HEK293 (cell line): ENCODE data around the gene ZSWIM4.

Experiments
- EGR2 ChIP-seq: fragments of 450-650 bp; formaldehyde crosslinking; IDR thresholded peaks from 2 replicates; pipeline ENCODE4 v1.5.1; 2016; ENCODE audit warnings: low read depth, missing biosample characterization, missing genetic modification characterization
- GLI2 ChIP-seq: fragments of 450-650 bp; formaldehyde crosslinking; IDR thresholded peaks from 2 replicates; pipeline ENCODE4; 2017; ENCODE audit warnings: missing biosample characterization, missing genetic modification characterization, low read depth, borderline replicate concordance
- HOXD13 ChIP-seq: sonication (generic); formaldehyde crosslinking; IDR thresholded peaks from 2 replicates; pipeline ENCODE4 v1.8.0; 2022; ENCODE audit warnings: missing genetic modification reagents, borderline replicate concordance
- KLF10 ChIP-seq: fragments of 450-650 bp; IDR thresholded peaks from 2 replicates; pipeline ENCODE4 v1.5.1; 2018; ENCODE audit warnings: missing biosample characterization, mild to moderate bottlenecking, missing genetic modification characterization
- KLF9 ChIP-seq: fragments of 450-650 bp; formaldehyde crosslinking; IDR thresholded peaks from 2 replicates; pipeline ENCODE4 v1.5.1; 2016; ENCODE audit warnings: missing biosample characterization, missing genetic modification characterization, low read depth
- MZF1 ChIP-seq: fragments of 450-650 bp; formaldehyde crosslinking; IDR thresholded peaks from 2 replicates; pipeline ENCODE4 v1.5.1; 2017; ENCODE audit warnings: missing biosample characterization, missing genetic modification characterization, borderline replicate concordance
- ZBTB1 ChIP-seq: fragments of 450-650 bp; formaldehyde crosslinking; IDR thresholded peaks from 2 replicates; pipeline ENCODE4 v1.5.1; 2016; ENCODE audit warnings: missing biosample characterization, missing genetic modification characterization
- ZBTB6 ChIP-seq: fragments of 450-650 bp; formaldehyde crosslinking; IDR thresholded peaks from 2 replicates; pipeline ENCODE4 v1.5.1; 2017; ENCODE audit warnings: missing biosample characterization, missing genetic modification characterization
- ZBTB7A ChIP-seq: fragments of 450-650 bp; formaldehyde crosslinking; IDR thresholded peaks from 2 replicates; pipeline ENCODE4 v1.5.1; 2016; ENCODE audit warnings: low read depth, missing biosample characterization, missing genetic modification characterization
- ZFHX2 ChIP-seq: fragments of 450-650 bp; formaldehyde crosslinking; conservative IDR thresholded peaks from 2 replicates; pipeline ENCODE4 v1.5.1; 2016; ENCODE audit warnings: missing biosample characterization, missing genetic modification characterization
- ZFP37 ChIP-seq: fragments of 450-650 bp; formaldehyde crosslinking; IDR thresholded peaks from 2 replicates; pipeline ENCODE4 v1.5.1; 2016; ENCODE audit warnings: missing biosample characterization, missing genetic modification characterization
- ZNF112 ChIP-seq: fragments of 450-650 bp; formaldehyde crosslinking; IDR thresholded peaks from 2 replicates; pipeline ENCODE4 v1.5.0; 2017; ENCODE audit warnings: missing biosample characterization, missing genetic modification characterization
- ZNF157 ChIP-seq: fragments of 450-650 bp; formaldehyde crosslinking; IDR thresholded peaks from 2 replicates; pipeline ENCODE4 v1.5.1; 2016; ENCODE audit warnings: missing biosample characterization, missing genetic modification characterization
- ZNF174 ChIP-seq: fragments of 450-650 bp; formaldehyde crosslinking; IDR thresholded peaks from 2 replicates; pipeline ENCODE4 v1.5.0; 2017; ENCODE audit warnings: missing biosample characterization, mild to moderate bottlenecking, missing genetic modification characterization
- ZNF274 ChIP-seq, 2 experiments: fragments of 200-500 bp in 1 of 2; fragments of 450-650 bp in 1 of 2; sonication (Bioruptor generic) in 1 of 2; formaldehyde crosslinking in 1 of 2; IDR thresholded peaks; 2 replicates each; pipeline versions ENCODE4 v1.5.1 to v1.6.1; 2014 to 2016; ENCODE audit warnings: borderline replicate concordance in 1 of 2, inconsistent platforms in 1 of 2, low read length in 1 of 2, missing biosample characterization in 1 of 2, missing genetic modification characterization in 1 of 2
- ZNF292 ChIP-seq: fragments of 450-650 bp; formaldehyde crosslinking; IDR thresholded peaks from 2 replicates; pipeline ENCODE4 v1.5.1; 2016; ENCODE audit warnings: low read depth, missing biosample characterization, missing genetic modification characterization, borderline replicate concordance
- ZNF311 ChIP-seq: fragments of 450-650 bp; formaldehyde crosslinking; IDR thresholded peaks from 2 replicates; pipeline ENCODE4 v1.5.1; 2017; ENCODE audit warnings: missing biosample characterization, missing genetic modification characterization, borderline replicate concordance
- ZNF335 ChIP-seq: fragments of 450-650 bp; formaldehyde crosslinking; conservative IDR thresholded peaks from 2 replicates; pipeline ENCODE4 v1.5.1; 2016; ENCODE audit warnings: missing biosample characterization, missing genetic modification characterization
- ZNF341 ChIP-seq: fragments of 450-650 bp; formaldehyde crosslinking; IDR thresholded peaks from 2 replicates; pipeline ENCODE4; 2016; ENCODE audit warnings: low read depth, missing biosample characterization, missing genetic modification characterization
- ZNF391 ChIP-seq: fragments of 450-650 bp; formaldehyde crosslinking; IDR thresholded peaks from 2 replicates; pipeline ENCODE4 v1.5.1; 2016; ENCODE audit warnings: low read depth, missing biosample characterization, missing genetic modification characterization, borderline replicate concordance
- ZNF423 ChIP-seq: fragments of 450-650 bp; formaldehyde crosslinking; IDR thresholded peaks from 2 replicates; pipeline ENCODE4 v1.5.1; 2016; ENCODE audit warnings: missing biosample characterization, missing genetic modification characterization
- ZNF510 ChIP-seq: fragments of 450-650 bp; formaldehyde crosslinking; IDR thresholded peaks from 2 replicates; pipeline ENCODE4 v1.5.1; 2018; ENCODE audit warnings: mild to moderate bottlenecking, missing genetic modification characterization, missing biosample characterization; ENCODE audit not compliant: insufficient replicate concordance
- ZNF514 ChIP-seq: fragments of 450-650 bp; formaldehyde crosslinking; IDR thresholded peaks from 2 replicates; pipeline ENCODE4 v1.5.1; 2016; ENCODE audit warnings: missing biosample characterization, missing genetic modification characterization
- ZNF544 ChIP-seq: fragments of 450-650 bp; formaldehyde crosslinking; IDR thresholded peaks from 2 replicates; pipeline ENCODE4 v1.5.0; 2017; ENCODE audit warnings: missing biosample characterization, missing genetic modification characterization
- ZNF549 ChIP-seq: fragments of 450-650 bp; IDR thresholded peaks from 2 replicates; pipeline ENCODE4 v1.5.1; 2018; ENCODE audit warnings: missing biosample characterization, missing genetic modification characterization, mild to moderate bottlenecking, inconsistent platforms, moderate library complexity
- ZNF621 ChIP-seq: fragments of 450-650 bp; formaldehyde crosslinking; IDR thresholded peaks from 2 replicates; pipeline ENCODE4 v1.5.1; 2017; ENCODE audit warnings: missing biosample characterization, missing genetic modification characterization
- ZNF660 ChIP-seq: fragments of 450-650 bp; IDR thresholded peaks from 2 replicates; pipeline ENCODE4 v1.5.1; 2018; ENCODE audit warnings: missing biosample characterization, mild to moderate bottlenecking, missing genetic modification characterization
- ZNF785 ChIP-seq: fragments of 450-650 bp; formaldehyde crosslinking; IDR thresholded peaks from 2 replicates; pipeline ENCODE4 v1.5.1; 2016; ENCODE audit warnings: missing biosample characterization, missing genetic modification characterization
- ZSCAN16 ChIP-seq: fragments of 450-650 bp; formaldehyde crosslinking; IDR thresholded peaks from 2 replicates; pipeline ENCODE4 v1.5.1; 2016; ENCODE audit warnings: missing biosample characterization, missing genetic modification characterization
- ZSCAN23 ChIP-seq: fragments of 450-650 bp; formaldehyde crosslinking; IDR thresholded peaks from 2 replicates; pipeline ENCODE4 v1.5.1; 2016; ENCODE audit warnings: missing biosample characterization, missing genetic modification characterization
- TF ChIP-seq, protein P1 (sequence below): fragments of 450-650 bp; formaldehyde crosslinking; IDR thresholded peaks from 2 replicates; pipeline ENCODE4 v1.5.1; 2016; ENCODE audit warnings: missing biosample characterization, missing genetic modification characterization
- TF ChIP-seq, protein P2 (sequence below): IDR thresholded peaks from 2 replicates; pipeline ENCODE4 v1.6.1; 2011; ENCODE audit warnings: mild to moderate bottlenecking, low read depth, low read length, borderline replicate concordance
- TF ChIP-seq, protein P3 (sequence below): fragments of 450-650 bp; formaldehyde crosslinking; IDR thresholded peaks from 2 replicates; pipeline ENCODE4 v1.5.1; 2017; ENCODE audit warnings: missing biosample characterization, missing genetic modification characterization

ZSWIM4 gene

GRCh38 chr19:13847407-13848339 is 52.4 kb downstream of the ZSWIM4 start (continued):
- TF ChIP-seq, protein P1, sequence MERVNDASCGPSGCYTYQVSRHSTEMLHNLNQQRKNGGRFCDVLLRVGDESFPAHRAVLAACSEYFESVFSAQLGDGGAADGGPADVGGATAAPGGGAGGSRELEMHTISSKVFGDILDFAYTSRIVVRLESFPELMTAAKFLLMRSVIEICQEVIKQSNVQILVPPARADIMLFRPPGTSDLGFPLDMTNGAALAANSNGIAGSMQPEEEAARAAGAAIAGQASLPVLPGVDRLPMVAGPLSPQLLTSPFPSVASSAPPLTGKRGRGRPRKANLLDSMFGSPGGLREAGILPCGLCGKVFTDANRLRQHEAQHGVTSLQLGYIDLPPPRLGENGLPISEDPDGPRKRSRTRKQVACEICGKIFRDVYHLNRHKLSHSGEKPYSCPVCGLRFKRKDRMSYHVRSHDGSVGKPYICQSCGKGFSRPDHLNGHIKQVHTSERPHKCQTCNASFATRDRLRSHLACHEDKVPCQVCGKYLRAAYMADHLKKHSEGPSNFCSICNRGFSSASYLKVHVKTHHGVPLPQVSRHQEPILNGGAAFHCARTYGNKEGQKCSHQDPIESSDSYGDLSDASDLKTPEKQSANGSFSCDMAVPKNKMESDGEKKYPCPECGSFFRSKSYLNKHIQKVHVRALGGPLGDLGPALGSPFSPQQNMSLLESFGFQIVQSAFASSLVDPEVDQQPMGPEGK (tag by site-specific recombination) = peak; percentile 93
- TF ChIP-seq, protein P2, sequence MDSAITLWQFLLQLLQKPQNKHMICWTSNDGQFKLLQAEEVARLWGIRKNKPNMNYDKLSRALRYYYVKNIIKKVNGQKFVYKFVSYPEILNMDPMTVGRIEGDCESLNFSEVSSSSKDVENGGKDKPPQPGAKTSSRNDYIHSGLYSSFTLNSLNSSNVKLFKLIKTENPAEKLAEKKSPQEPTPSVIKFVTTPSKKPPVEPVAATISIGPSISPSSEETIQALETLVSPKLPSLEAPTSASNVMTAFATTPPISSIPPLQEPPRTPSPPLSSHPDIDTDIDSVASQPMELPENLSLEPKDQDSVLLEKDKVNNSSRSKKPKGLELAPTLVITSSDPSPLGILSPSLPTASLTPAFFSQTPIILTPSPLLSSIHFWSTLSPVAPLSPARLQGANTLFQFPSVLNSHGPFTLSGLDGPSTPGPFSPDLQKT = no peak
- TF ChIP-seq ZNF423 (tag by site-specific recombination) = peak; percentile 38
- TF ChIP-seq ZNF510 (tag by site-specific recombination) = no peak
- no peak for TF ChIP-seq HOXD13 (CRISPR knock-in tag)
- TF ChIP-seq ZNF549 = no peak
- TF ChIP-seq ZNF157 (tag by site-specific recombination) = no peak
- TF ChIP-seq ZSCAN23 = peak; percentile 82; the same call in 1 of the 2 replicates
- no peak for TF ChIP-seq ZNF311 (tag by site-specific recombination)
- 0 out of 2 replicates have a peak, but pooled peaks have one; percentile 60 for TF ChIP-seq ZBTB7A (tag by site-specific recombination)
- TF ChIP-seq GLI2 (tag by site-specific recombination) = no peak
- TF ChIP-seq ZNF335 (tag by site-specific recombination) = no peak; the same call in 1 of the 2 replicates
- no peak for TF ChIP-seq ZNF174 (tag by site-specific recombination)
- peak; percentile 46; the same call in 1 of the 2 replicates for TF ChIP-seq KLF9 (tag by site-specific recombination)
- 0 out of 2 replicates have a peak, but pooled peaks have one; percentile 13 for TF ChIP-seq ZFP37 (tag by site-specific recombination)
- TF ChIP-seq ZNF544 (tag by site-specific recombination) = no peak
- TF ChIP-seq ZNF785 = no peak
- TF ChIP-seq ZNF660 (tag by site-specific recombination) = peak; percentile 79
- TF ChIP-seq ZBTB6 (tag by site-specific recombination) = no peak
- TF ChIP-seq ZNF621 (tag by site-specific recombination) = no peak
- TF ChIP-seq ZNF391 (tag by site-specific recombination) = peak; percentile 80; the same call in 1 of the 2 replicates
- TF ChIP-seq KLF10 (tag by site-specific recombination) = peak; percentile 26; the same call in 1 of the 2 replicates
- no peak; the same call in none of the 2 replicates for TF ChIP-seq MZF1
- TF ChIP-seq ZNF341 (tag by site-specific recombination) = peak; percentile 98
- TF ChIP-seq ZNF292 (tag by site-specific recombination) = no peak
- no peak for TF ChIP-seq ZNF514
- TF ChIP-seq ZNF274 (IDR thresholded peaks at IDR 0.05; ENCODE audit: low read length) = no peak
- TF ChIP-seq ZNF274 (tag by site-specific recombination; IDR thresholded peaks at IDR 0.05; ENCODE audit: borderline replicate concordance) = no peak
- no peak for TF ChIP-seq ZNF112 (tag by site-specific recombination)
- peak; percentile 55; the same call in 1 of the 2 replicates for TF ChIP-seq ZFHX2 (tag by site-specific recombination)
- TF ChIP-seq ZBTB1 (tag by site-specific recombination) = no peak
- no peak for TF ChIP-seq ZSCAN16
- TF ChIP-seq, protein P3, sequence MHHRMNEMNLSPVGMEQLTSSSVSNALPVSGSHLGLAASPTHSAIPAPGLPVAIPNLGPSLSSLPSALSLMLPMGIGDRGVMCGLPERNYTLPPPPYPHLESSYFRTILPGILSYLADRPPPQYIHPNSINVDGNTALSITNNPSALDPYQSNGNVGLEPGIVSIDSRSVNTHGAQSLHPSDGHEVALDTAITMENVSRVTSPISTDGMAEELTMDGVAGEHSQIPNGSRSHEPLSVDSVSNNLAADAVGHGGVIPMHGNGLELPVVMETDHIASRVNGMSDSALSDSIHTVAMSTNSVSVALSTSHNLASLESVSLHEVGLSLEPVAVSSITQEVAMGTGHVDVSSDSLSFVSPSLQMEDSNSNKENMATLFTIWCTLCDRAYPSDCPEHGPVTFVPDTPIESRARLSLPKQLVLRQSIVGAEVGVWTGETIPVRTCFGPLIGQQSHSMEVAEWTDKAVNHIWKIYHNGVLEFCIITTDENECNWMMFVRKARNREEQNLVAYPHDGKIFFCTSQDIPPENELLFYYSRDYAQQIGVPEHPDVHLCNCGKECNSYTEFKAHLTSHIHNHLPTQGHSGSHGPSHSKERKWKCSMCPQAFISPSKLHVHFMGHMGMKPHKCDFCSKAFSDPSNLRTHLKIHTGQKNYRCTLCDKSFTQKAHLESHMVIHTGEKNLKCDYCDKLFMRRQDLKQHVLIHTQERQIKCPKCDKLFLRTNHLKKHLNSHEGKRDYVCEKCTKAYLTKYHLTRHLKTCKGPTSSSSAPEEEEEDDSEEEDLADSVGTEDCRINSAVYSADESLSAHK (tag by site-specific recombination) = no peak
- peak; percentile 26; the same call in 1 of the 2 replicates for TF ChIP-seq EGR2
